WTC11 (cell line): ENCODE measurements around the gene EPM2A. TPM values are rescaled to one million over a fixed set of nuclear protein-coding genes. Genes with fewer than 3 reads are reported as not detected.

ENCODE experiments used
- ATAC-seq: fragments of 200-7000 bp; cut with Tn5 transposase; 2 replicates; pipeline ENCODE4 v1.10.0; 2021; ENCODE audit warnings: mild to moderate bottlenecking, moderate library complexity
- CTCF ChIA-PET: fragments of 300-600 bp; sonication (Branson Sonifier 250); formaldehyde crosslinking; loops from one replicate; lab custom pipeline; 2021; ENCODE audit warnings: antibody characterized with exemption; lab: Charles Lee
- POLR2A ChIA-PET: fragments of 350-600 bp; sonication (Branson Sonifier 250); formaldehyde crosslinking; loops from one replicate; lab custom pipeline; 2021; ENCODE audit warnings: antibody characterized with exemption; lab: Charles Lee
- DNase-seq: peaks from one replicate; pipeline ENCODE4 v3.0.0; 2021; ENCODE audit warnings: low spot score
- H3K27ac Mint-ChIP-seq: 2 replicates; pipeline ENCODE4 v1.8.0; 2021; ENCODE audit warnings: mixed read lengths
- H3K27me3 Mint-ChIP-seq: 2 replicates; pipeline ENCODE4 v1.8.0; 2021; ENCODE audit warnings: low read depth, mild to moderate bottlenecking, moderate library complexity, mixed read lengths
- H3K36me3 Mint-ChIP-seq: 2 replicates; pipeline ENCODE4 v1.8.0; 2021; ENCODE audit warnings: mixed read lengths
- H3K4me1 Mint-ChIP-seq: 2 replicates; pipeline ENCODE4 v1.8.0; 2022; ENCODE audit warnings: mixed read lengths
- H3K4me3 Mint-ChIP-seq: 2 replicates; pipeline ENCODE4 v1.8.0; 2021; ENCODE audit warnings: mild to moderate bottlenecking, moderate library complexity, mixed read lengths
- H3K9me3 Mint-ChIP-seq: 2 replicates; pipeline ENCODE4 v1.8.0; 2021; ENCODE audit warnings: mixed read lengths
- CREB1 ChIP-seq: sonication (generic); formaldehyde crosslinking; IDR thresholded peaks from 2 replicates; pipeline ENCODE4 v1.8.0; 2023; ENCODE audit warnings: mild to moderate bottlenecking, missing genetic modification reagents
- CTCF ChIP-seq: fragments of 200-600 bp; IDR thresholded peaks from 2 replicates; pipeline ENCODE4 v1.8.0; 2022; ENCODE audit warnings: antibody characterized with exemption
- FOXK1 ChIP-seq: sonication (generic); formaldehyde crosslinking; IDR thresholded peaks from 2 replicates; pipeline ENCODE4 v1.8.0; 2022; ENCODE audit warnings: mild to moderate bottlenecking, moderate library complexity, missing genetic modification reagents
- FOXP4 ChIP-seq: sonication (generic); formaldehyde crosslinking; IDR thresholded peaks from 2 replicates; pipeline ENCODE4 v1.8.0; 2022; ENCODE audit warnings: mild to moderate bottlenecking, missing genetic modification reagents
- HMGA2 ChIP-seq: fragments of 250-450 bp; sonication (Bioruptor Pico); IDR thresholded peaks from 2 replicates; pipeline ENCODE4 v1.4.0; 2021; ENCODE audit warnings: mild to moderate bottlenecking, moderate library complexity
- MYBL2 ChIP-seq: sonication (generic); formaldehyde crosslinking; IDR thresholded peaks from 2 replicates; pipeline ENCODE4 v1.8.1; 2023; ENCODE audit warnings: mild to moderate bottlenecking, moderate library complexity, missing genetic modification reagents
- SMAD3 ChIP-seq: sonication (generic); formaldehyde crosslinking; IDR thresholded peaks from 2 replicates; pipeline ENCODE4 v1.8.0; 2022; ENCODE audit warnings: missing genetic modification reagents, mild to moderate bottlenecking, borderline replicate concordance
- TP53 ChIP-seq: sonication (generic); formaldehyde crosslinking; IDR thresholded peaks from 2 replicates; pipeline ENCODE4 v1.8.1; 2023; ENCODE audit warnings: mild to moderate bottlenecking, missing genetic modification reagents
- ZNF281 ChIP-seq: sonication (generic); formaldehyde crosslinking; IDR thresholded peaks from 2 replicates; pipeline ENCODE4 v1.8.0; 2023; ENCODE audit warnings: mild to moderate bottlenecking, missing genetic modification reagents
- total RNA-seq: library from RNA; stranded (reverse); gene quantifications from 3 replicates; pipeline ENCODE4 v1.2.3, GENCODE V29; 2021
- TF ChIP-seq, protein P1 (sequence below): sonication (generic); formaldehyde crosslinking; IDR thresholded peaks from 2 replicates; pipeline ENCODE4 v1.8.1; 2022; ENCODE audit warnings: low read depth, mild to moderate bottlenecking, moderate library complexity, missing genetic modification reagents, borderline replicate concordance
- TF ChIP-seq, protein P2 (sequence below): sonication (generic); formaldehyde crosslinking; conservative IDR thresholded peaks from 2 replicates; pipeline ENCODE4 v1.8.1; 2023; ENCODE audit warnings: mild to moderate bottlenecking, low read depth, missing genetic modification reagents, moderate library complexity
- TF ChIP-seq, protein P3 (sequence below): sonication (generic); formaldehyde crosslinking; IDR thresholded peaks from 2 replicates; pipeline ENCODE4 v1.8.1; 2022; ENCODE audit warnings: low read depth, missing genetic modification reagents, borderline replicate concordance
- TF ChIP-seq, protein P4 (sequence below): fragments of 250-450 bp; sonication (Bioruptor Pico); IDR thresholded peaks from 2 replicates; pipeline ENCODE4 v1.9.0; 2021; ENCODE audit warnings: moderate library complexity, mild to moderate bottlenecking, inconsistent platforms, borderline replicate concordance

The EPM2A gene
- total RNA-seq, 1 experiment from 2014 or later = 5.3 TPM

- Mint-ChIP-seq H3K9me3 (peaks cover 19% of the 10 kb centered on the region), H3K4me3 (no peak overlapping the region), H3K27ac (no peak overlapping the region), H3K27me3 (no peaks in the 10 kb centered on the region), H3K36me3 (no peaks in the 10 kb centered on the region), H3K4me1 (peaks cover 4% of the 10 kb centered on the region)
- TF ChIP-seq CTCF (no peak), FOXP4 (CRISPR knock-in tag) (no peak), SMAD3 (no peak), MYBL2 (CRISPR knock-in tag) (no peak), HMGA2 (CRISPR knock-in tag) (no peak), ZNF281 (no peak), FOXK1 (CRISPR knock-in tag) (no peak)
- TF ChIP-seq, protein P1, sequence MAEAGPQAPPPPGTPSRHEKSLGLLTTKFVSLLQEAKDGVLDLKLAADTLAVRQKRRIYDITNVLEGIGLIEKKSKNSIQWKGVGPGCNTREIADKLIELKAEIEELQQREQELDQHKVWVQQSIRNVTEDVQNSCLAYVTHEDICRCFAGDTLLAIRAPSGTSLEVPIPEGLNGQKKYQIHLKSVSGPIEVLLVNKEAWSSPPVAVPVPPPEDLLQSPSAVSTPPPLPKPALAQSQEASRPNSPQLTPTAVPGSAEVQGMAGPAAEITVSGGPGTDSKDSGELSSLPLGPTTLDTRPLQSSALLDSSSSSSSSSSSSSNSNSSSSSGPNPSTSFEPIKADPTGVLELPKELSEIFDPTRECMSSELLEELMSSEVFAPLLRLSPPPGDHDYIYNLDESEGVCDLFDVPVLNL (CRISPR knock-in tag) = no peak
- TF ChIP-seq, protein P2, sequence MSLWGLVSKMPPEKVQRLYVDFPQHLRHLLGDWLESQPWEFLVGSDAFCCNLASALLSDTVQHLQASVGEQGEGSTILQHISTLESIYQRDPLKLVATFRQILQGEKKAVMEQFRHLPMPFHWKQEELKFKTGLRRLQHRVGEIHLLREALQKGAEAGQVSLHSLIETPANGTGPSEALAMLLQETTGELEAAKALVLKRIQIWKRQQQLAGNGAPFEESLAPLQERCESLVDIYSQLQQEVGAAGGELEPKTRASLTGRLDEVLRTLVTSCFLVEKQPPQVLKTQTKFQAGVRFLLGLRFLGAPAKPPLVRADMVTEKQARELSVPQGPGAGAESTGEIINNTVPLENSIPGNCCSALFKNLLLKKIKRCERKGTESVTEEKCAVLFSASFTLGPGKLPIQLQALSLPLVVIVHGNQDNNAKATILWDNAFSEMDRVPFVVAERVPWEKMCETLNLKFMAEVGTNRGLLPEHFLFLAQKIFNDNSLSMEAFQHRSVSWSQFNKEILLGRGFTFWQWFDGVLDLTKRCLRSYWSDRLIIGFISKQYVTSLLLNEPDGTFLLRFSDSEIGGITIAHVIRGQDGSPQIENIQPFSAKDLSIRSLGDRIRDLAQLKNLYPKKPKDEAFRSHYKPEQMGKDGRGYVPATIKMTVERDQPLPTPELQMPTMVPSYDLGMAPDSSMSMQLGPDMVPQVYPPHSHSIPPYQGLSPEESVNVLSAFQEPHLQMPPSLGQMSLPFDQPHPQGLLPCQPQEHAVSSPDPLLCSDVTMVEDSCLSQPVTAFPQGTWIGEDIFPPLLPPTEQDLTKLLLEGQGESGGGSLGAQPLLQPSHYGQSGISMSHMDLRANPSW (CRISPR knock-in tag) = no peak
- TF ChIP-seq, protein P3, sequence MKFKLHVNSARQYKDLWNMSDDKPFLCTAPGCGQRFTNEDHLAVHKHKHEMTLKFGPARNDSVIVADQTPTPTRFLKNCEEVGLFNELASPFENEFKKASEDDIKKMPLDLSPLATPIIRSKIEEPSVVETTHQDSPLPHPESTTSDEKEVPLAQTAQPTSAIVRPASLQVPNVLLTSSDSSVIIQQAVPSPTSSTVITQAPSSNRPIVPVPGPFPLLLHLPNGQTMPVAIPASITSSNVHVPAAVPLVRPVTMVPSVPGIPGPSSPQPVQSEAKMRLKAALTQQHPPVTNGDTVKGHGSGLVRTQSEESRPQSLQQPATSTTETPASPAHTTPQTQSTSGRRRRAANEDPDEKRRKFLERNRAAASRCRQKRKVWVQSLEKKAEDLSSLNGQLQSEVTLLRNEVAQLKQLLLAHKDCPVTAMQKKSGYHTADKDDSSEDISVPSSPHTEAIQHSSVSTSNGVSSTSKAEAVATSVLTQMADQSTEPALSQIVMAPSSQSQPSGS (CRISPR knock-in tag) = no peak
- TF ChIP-seq, protein P4, sequence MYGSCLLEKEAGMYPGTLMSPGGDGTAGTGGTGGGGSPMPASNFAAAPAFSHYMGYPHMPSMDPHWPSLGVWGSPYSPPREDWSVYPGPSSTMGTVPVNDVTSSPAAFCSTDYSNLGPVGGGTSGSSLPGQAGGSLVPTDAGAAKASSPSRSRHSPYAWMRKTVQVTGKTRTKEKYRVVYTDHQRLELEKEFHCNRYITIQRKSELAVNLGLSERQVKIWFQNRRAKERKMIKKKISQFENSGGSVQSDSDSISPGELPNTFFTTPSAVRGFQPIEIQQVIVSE (CRISPR knock-in tag) = no peak
- DNase-seq (no peak), ATAC-seq (no peak)
- CTCF ChIA-PET = no interaction called here
- POLR2A ChIA-PET = no interaction called here
These were observed 26.3 kb upstream of the EPM2A start for GRCh38 chr6:145761584-145761983.

DNA sequence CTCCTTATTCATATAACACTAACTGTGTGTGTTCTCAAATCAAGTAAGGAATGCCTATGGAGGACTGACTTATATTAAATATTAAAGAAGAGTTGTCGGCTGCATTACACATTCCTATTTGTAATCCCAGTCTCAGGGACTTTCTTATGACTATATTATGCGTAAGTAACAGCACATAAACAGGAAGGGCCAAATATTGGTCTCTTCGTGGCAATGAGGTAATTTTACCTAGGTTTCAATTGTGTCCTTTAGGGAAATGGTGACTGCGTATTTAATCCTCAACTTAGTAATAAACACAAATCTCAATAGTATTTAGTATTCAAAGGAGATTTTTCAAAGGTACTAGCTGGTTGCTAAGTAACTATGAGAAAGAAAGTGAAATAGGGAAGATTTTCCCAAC is 22.8 kb upstream of the EPM2A start:
- DNase-seq (no peak), ATAC-seq (no peak)
- no peaks in the 10 kb centered on the region for H3K36me3 Mint-ChIP-seq
- no peaks in the 10 kb centered on the region for H3K4me1 Mint-ChIP-seq
- H3K27ac Mint-ChIP-seq = no peak overlapping the region
- H3K9me3 Mint-ChIP-seq = no peaks in the 10 kb centered on the region
- H3K4me3 Mint-ChIP-seq = no peak overlapping the region
- H3K27me3 Mint-ChIP-seq = no peaks in the 10 kb centered on the region
- ChIA-PET CTCF (no interaction called here), POLR2A (no interaction called here)
- TF ChIP-seq CREB1 (CRISPR knock-in tag) = no peak
- TF ChIP-seq TP53 = no peak
